IPS DF 6.9 (cell line): ENCODE results near the gene SFN.

Source experiments
- DNase-seq: peaks from one replicate; pipeline ENCODE4 v3.0.0-alpha.2; 2013; ENCODE audit warnings: low read depth, low spot score
- H3K27ac ChIP-seq: one replicate; pipeline ENCODE4 v1.5.1; 2013; ENCODE audit warnings: low read length, control low read depth
- H3K27me3 ChIP-seq: 2 replicates; pipeline ENCODE4 v1.6.1; 2013; ENCODE audit warnings: mild to moderate bottlenecking, low read length; ENCODE audit not compliant: control insufficient read depth, insufficient read depth
- H3K36me3 ChIP-seq: 2 replicates; pipeline ENCODE4 v1.6.1; 2013; ENCODE audit warnings: low read length; ENCODE audit not compliant: control insufficient read depth, insufficient read depth
- H3K4me1 ChIP-seq: 2 replicates; pipeline ENCODE4 v1.6.1; 2013; ENCODE audit warnings: low read length; ENCODE audit not compliant: control insufficient read depth, insufficient read depth
- H3K4me3 ChIP-seq: 2 replicates; pipeline ENCODE4 v1.5.1; 2013; ENCODE audit warnings: mild to moderate bottlenecking, low read length
- H3K9me3 ChIP-seq: 2 replicates; pipeline ENCODE4 v1.6.1; 2013; ENCODE audit warnings: low read length, inconsistent platforms; ENCODE audit not compliant: control insufficient read depth, insufficient read depth
- WGBS: extraction: QIAGEN DNeasy Blood & Tissue Kit; methylation state at CpG from one replicate; pipeline ENCODE4 v1.1.7; 2013; ENCODE audit warnings: mixed read lengths, missing lambda C conversion rate; ENCODE audit not compliant: insufficient read length, insufficient coverage; 5-methylcytosine and 5-hydroxymethylcytosine counted together

SFN gene

DNA sequence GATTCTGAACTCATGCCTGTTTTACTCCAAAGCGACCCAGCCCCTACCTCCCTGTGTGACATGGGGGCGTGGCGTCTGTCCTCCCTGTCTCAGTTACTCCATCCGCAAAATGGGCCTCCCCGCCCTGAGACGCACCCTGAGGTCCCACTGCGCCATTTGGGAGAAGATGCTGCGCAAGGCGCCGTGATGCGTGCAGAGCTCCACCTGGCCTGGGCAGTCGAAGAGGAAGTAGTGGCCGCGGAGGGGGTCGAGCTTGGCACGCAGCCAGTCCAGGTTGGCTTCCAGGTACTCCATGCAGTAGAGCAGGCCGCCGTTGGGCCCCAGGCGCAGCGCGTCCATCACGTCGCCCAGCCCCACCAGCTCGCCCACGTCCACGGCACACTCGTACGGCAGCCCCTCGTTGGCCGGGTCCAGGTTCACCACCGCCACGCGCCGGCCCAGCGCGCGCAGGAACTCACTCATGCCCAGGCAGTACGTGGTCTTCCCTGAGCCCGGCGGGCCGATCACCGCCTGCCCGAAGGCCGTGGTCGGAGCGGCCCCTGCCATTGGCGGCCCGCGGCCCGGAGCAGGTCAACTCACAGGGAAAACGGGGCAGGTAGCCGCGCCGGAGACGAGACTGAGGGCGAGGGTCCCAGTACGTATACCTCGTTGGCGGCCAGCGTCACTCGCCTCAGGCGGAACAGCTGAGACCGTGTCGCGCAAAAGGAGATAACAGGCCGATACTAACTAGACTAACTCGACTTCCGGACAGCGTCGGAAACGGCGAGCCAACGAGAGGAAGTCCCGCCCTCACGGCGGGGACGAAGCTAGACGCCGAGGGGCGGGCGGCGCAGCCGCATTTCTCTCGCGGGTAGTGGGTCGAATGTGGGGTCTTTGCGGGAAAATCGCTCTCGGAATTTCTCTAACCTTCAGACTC lies 26.9 kb downstream of the SFN start, which contains the start of gene GPN2:
Gene GPN2, minus strand, starts transcription at position 733 of the 916 bp plus-strand sequence. Its CDS starts 187 bp downstream, at position 546.
- Histone ChIP-seq H3K9me3 (no peaks in the 10 kb centered on the region), H3K27ac (no peak within 1 kb of the TSS), H3K4me3 (peak within 1 kb of the TSS; percentile 68), H3K27me3 (no peaks in the 10 kb centered on the region), H3K36me3 (peaks cover 15% of the 10 kb centered on the region), H3K4me1 (no peaks in the 10 kb centered on the region)
- WGBS: no CpG with 5 or more reads among the region's 89 CpGs
- DNase-seq: peak; percentile 37

DNA sequence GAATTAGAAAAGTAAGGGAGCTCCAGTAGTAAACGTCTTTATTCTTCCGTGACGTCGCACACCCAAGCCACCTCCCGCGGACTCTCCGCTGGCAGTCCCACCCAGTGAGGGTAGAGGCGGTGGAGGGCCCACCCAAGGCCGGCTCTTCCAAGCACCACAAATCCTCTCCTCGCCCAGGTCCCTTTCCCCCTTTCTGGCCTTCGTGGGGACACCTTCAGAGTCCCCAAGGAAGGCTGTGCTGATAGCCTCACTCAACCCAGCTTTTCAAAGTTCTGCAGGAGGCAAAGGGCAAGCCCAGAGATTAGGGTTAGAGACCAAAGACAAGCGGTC lies 27.5 kb downstream of the SFN start:
- H3K4me3 ChIP-seq: peak overlapping the region; percentile 68; the same call in 1 of the 2 replicates
- H3K27me3 ChIP-seq: no peaks in the 10 kb centered on the region
- peaks cover 16% of the 10 kb centered on the region for H3K36me3 ChIP-seq
- H3K9me3 ChIP-seq: no peaks in the 10 kb centered on the region
- no peaks in the 10 kb centered on the region for H3K4me1 ChIP-seq
- no CpG with 5 or more reads among the region's 12 CpGs for WGBS
- H3K27ac ChIP-seq: no peak overlapping the region
- DNase-seq: no peak

GRCh38 chr1:26894263-26894662 lies 31.3 kb downstream of the SFN start:
- no peak for DNase-seq
- Histone ChIP-seq H3K9me3 (no peaks in the 10 kb centered on the region), H3K27me3 (no peaks in the 10 kb centered on the region), H3K27ac (no peak overlapping the region), H3K4me1 (no peaks in the 10 kb centered on the region), H3K4me3 (no peak overlapping the region), H3K36me3 (peaks cover 18% of the 10 kb centered on the region)
- WGBS: no CpG with 5 or more reads among the region's 13 CpGs

GRCh38 chr1:26897351-26897750 lies 34.4 kb downstream of the SFN start:
- DNase-seq: no peak
- H3K4me3 ChIP-seq: no peak overlapping the region

GRCh38 chr1:26900001-26900814 lies 37.3 kb downstream of the SFN start, which contains the start of gene GPATCH3:
Gene GPATCH3, minus strand, starts transcription at chr1:26900467. Its CDS starts 25 bp downstream, at chr1:26900442.
- no CpG with 5 or more reads among the region's 50 CpGs for WGBS
- 0 out of 2 replicates have a peak, but pooled peaks cover 6% of the 10 kb centered on the region for H3K36me3 ChIP-seq

More at GRCh38 chr1:26897351-26897750, 34.4 kb downstream of the SFN start:
- no peaks in the 10 kb centered on the region for H3K27me3 ChIP-seq
- H3K36me3 ChIP-seq: peaks cover 18% of the 10 kb centered on the region
- H3K4me1 ChIP-seq: no peaks in the 10 kb centered on the region
- H3K27ac ChIP-seq: no peak overlapping the region
- no CpG with 5 or more reads among the region's 9 CpGs for WGBS
- no peaks in the 10 kb centered on the region for H3K9me3 ChIP-seq

GRCh38 chr1:26900815-26901511 lies 38.0 kb downstream of the SFN start:
- H3K27me3 ChIP-seq: no peaks in the 10 kb centered on the region
- H3K27ac ChIP-seq: no peak overlapping the region
- H3K9me3 ChIP-seq: no peaks in the 10 kb centered on the region
- no CpG with 5 or more reads among the region's 18 CpGs for WGBS
- DNase-seq: no peak
- H3K4me3 ChIP-seq: peak overlapping the region; percentile 91; the same call in 1 of the 2 replicates
- no peaks in the 10 kb centered on the region for H3K4me1 ChIP-seq
- 0 out of 2 replicates have a peak, but pooled peaks cover 6% of the 10 kb centered on the region for H3K36me3 ChIP-seq

More at GRCh38 chr1:26900001-26900814, 37.3 kb downstream of the SFN start, which contains the start of gene GPATCH3:
- Histone ChIP-seq H3K4me1 (no peaks in the 10 kb centered on the region), H3K4me3 (peak within 1 kb of the TSS; percentile 91), H3K27ac (no peak within 1 kb of the TSS), H3K9me3 (no peaks in the 10 kb centered on the region), H3K27me3 (no peaks in the 10 kb centered on the region)
- peak; percentile 97 for DNase-seq

DNA sequence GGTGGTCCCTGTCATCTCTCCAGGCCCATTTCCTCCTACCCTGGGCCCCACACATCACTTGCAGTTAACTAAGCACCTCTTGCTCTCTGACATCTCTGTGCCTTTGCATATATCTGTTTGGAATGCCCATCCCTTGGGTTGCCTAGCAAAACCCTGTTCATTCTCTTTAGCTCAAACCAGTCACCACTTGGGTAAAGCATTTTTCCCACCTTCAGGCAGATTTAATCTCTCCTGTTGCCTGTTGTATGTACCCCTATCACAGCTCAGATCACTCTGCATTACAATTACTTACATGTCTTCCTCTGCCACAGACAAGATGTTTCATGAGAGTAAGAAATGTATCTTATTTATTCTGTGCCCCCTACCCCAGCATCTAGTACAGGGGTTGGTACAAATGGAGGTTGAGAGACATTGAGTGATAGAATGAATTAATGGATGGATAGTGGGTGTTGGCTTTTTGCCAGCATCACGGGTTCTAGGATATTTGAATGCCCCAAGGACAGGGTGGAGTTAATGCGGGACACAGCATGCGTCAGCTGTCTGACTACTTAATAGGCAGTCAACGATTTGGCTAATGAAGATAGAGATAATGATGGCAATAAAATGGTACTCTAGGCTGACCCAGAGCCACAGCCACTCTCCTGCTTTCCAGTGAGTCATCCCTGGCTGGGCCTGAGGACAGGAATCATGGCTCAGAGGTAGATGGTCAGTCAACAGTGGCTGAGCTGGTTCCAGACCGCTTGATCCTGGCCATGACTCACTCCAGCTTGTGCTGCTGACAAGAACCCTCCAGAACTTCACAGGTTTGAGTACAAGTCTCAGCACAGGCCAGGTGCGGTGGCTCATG lies 44.3 kb downstream of the SFN start:
- Histone ChIP-seq H3K4me3 (no peak overlapping the region), H3K27me3 (no peaks in the 10 kb centered on the region), H3K36me3 (no peaks in the 10 kb centered on the region), H3K9me3 (no peaks in the 10 kb centered on the region), H3K27ac (no peak overlapping the region), H3K4me1 (no peaks in the 10 kb centered on the region)
- no CpG with 5 or more reads among the region's 6 CpGs for WGBS
- DNase-seq: no peak

GRCh38 chr1:26909951-26910342 lies 47.0 kb downstream of the SFN start:
- no peaks in the 10 kb centered on the region for H3K9me3 ChIP-seq
- no CpG with 5 or more reads among the region's 3 CpGs for WGBS
- no peaks in the 10 kb centered on the region for H3K27me3 ChIP-seq
- no peak overlapping the region for H3K4me3 ChIP-seq
- no peaks in the 10 kb centered on the region for H3K36me3 ChIP-seq
- no peak overlapping the region for H3K27ac ChIP-seq
- DNase-seq: no peak
- H3K4me1 ChIP-seq: no peaks in the 10 kb centered on the region

- WGBS: no CpG with 5 or more reads among the region's 4 CpGs
- H3K9me3 ChIP-seq: no peaks in the 10 kb centered on the region
- no peaks in the 10 kb centered on the region for H3K4me1 ChIP-seq
- H3K4me3 ChIP-seq: no peak overlapping the region
- no peak overlapping the region for H3K27ac ChIP-seq
- no peaks in the 10 kb centered on the region for H3K27me3 ChIP-seq
- H3K36me3 ChIP-seq: no peaks in the 10 kb centered on the region
- no peak for DNase-seq
Observed at GRCh38 chr1:26910343-26911160, 47.6 kb downstream of the SFN start.
